LNCaP clone FGC (cell line): ENCODE data around the gene POP5.
"Not testable (repeated sequence)": the region's sequence is repeated elsewhere in the genome, so short reads cannot be mapped to it uniquely, and the experiment has no call there.

ENCODE experiments used
- DNase-seq: peaks from one replicate; pipeline ENCODE4 v3.0.0-alpha.2; 2011; ENCODE audit warnings: low read depth
- H3K4me3 ChIP-seq: 2 replicates; pipeline ENCODE4 v1.5.1; 2011; ENCODE audit warnings: mild to moderate bottlenecking, low read depth, low read length, control low read depth
- CTCF ChIP-seq: IDR thresholded peaks from 2 replicates; pipeline ENCODE4 v1.5.1; 2012; ENCODE audit warnings: mild to moderate bottlenecking; ENCODE audit not compliant: control insufficient read depth, insufficient read depth; ENCODE audit errors: extremely low read depth

Gene POP5

GRCh38 chr12:120580787-120581723 is at the start of gene POP5:
Gene POP5 (minus strand): TSS chr12:120581402. CDS start chr12:120581362, 40 bp downstream.
- TF ChIP-seq CTCF: no peak
- H3K4me3 ChIP-seq: peak within 1 kb of the TSS; percentile 68
- DNase-seq: peak; percentile 95

- no peak for TF ChIP-seq CTCF
- H3K4me3 ChIP-seq: no peak overlapping the region
- no peak for DNase-seq
Observed at GRCh38 chr12:120630104-120630892, 49.1 kb upstream of the POP5 start.

GRCh38 chr12:120628919-120629318 is 47.7 kb upstream of the POP5 start:
- no peak overlapping the region for H3K4me3 ChIP-seq
- no peak for DNase-seq
- no peak for TF ChIP-seq CTCF

GRCh38 chr12:120625557-120626419 is 44.6 kb upstream of the POP5 start:
- DNase-seq: no peak
- no peak for TF ChIP-seq CTCF
- no peak overlapping the region for H3K4me3 ChIP-seq

- DNase-seq: no peak
- TF ChIP-seq CTCF: no peak
- H3K4me3 ChIP-seq: no peak overlapping the region
Observed at GRCh38 chr12:120620624-120621023, 39.4 kb upstream of the POP5 start.

GRCh38 chr12:120618954-120619615 is 37.9 kb upstream of the POP5 start:
- H3K4me3 ChIP-seq: no peak overlapping the region
- no peak for DNase-seq
- no peak for TF ChIP-seq CTCF

GRCh38 chr12:120617767-120618166 is 36.6 kb upstream of the POP5 start:
- not testable (repeated sequence) for H3K4me3 ChIP-seq, DNase-seq

GRCh38 chr12:120617193-120617592 is 36.0 kb upstream of the POP5 start:
- DNase-seq: not testable (repeated sequence)

More at GRCh38 chr12:120617193-120617592, 36.0 kb upstream of the POP5 start:
- H3K4me3 ChIP-seq: not testable (repeated sequence)
